DOHH2 (cell line): Measurements from ENCODE around the gene PRR14L.

ENCODE experiments used
- H3F3A ChIP-seq: fragments of 200-600 bp; sonication (generic), shearing (Covaris generic); 2 replicates; pipeline ENCODE4 v1.6.0; 2016; ENCODE audit warnings: antibody characterized with exemption, mild to moderate bottlenecking; ENCODE audit not compliant: control insufficient read depth, insufficient read depth
- H3K27ac ChIP-seq: fragments of 200-600 bp; sonication (generic); 2 replicates; pipeline ENCODE4 v1.5.1; 2014; ENCODE audit warnings: low read depth, mild to moderate bottlenecking, low read length, moderate library complexity
- H3K27me3 ChIP-seq: fragments of 200-600 bp; sonication (generic); 2 replicates; pipeline ENCODE4 v1.6.1; 2014; ENCODE audit warnings: mild to moderate bottlenecking, low read length, mixed read lengths; ENCODE audit not compliant: control insufficient read depth
- H3K36me3 ChIP-seq: fragments of 200-600 bp; sonication (generic); 2 replicates; pipeline ENCODE4 v1.6.1; 2014; ENCODE audit warnings: mild to moderate bottlenecking, low read length, moderate library complexity, mixed read lengths; ENCODE audit not compliant: control insufficient read depth
- H3K4me1 ChIP-seq: fragments of 200-600 bp; sonication (generic); 2 replicates; pipeline ENCODE4 v1.6.1; 2014; ENCODE audit warnings: mild to moderate bottlenecking, low read length, mixed read lengths; ENCODE audit not compliant: control insufficient read depth
- H3K4me2 ChIP-seq: fragments of 200-600 bp; sonication (generic); 2 replicates; pipeline ENCODE4 v1.6.0; 2014; ENCODE audit warnings: mild to moderate bottlenecking, low read length, moderate library complexity
- H3K4me3 ChIP-seq: fragments of 200-600 bp; sonication (generic); 2 replicates; pipeline ENCODE4 v1.5.1; 2014; ENCODE audit warnings: mild to moderate bottlenecking, low read length, mixed read lengths
- H3K79me2 ChIP-seq: fragments of 200-600 bp; sonication (generic); 2 replicates; pipeline ENCODE4 v1.6.1; 2014; ENCODE audit warnings: mild to moderate bottlenecking, low read length, mixed read lengths; ENCODE audit not compliant: control insufficient read depth
- H3K9me2 ChIP-seq: fragments of 200-600 bp; sonication (generic); replicated peaks from 2 replicates; pipeline ENCODE4 v1.6.1; 2014; ENCODE audit warnings: mild to moderate bottlenecking, low read length, mixed read lengths; ENCODE audit not compliant: control insufficient read depth
- H3K9me3 ChIP-seq: fragments of 200-600 bp; sonication (generic); 2 replicates; pipeline ENCODE4 v1.6.1; 2014; ENCODE audit warnings: antibody characterized with exemption, low read length, mixed read lengths; ENCODE audit not compliant: control insufficient read depth, insufficient read depth
- H4K20me1 ChIP-seq: fragments of 200-600 bp; sonication (generic); 2 replicates; pipeline ENCODE4 v1.6.0; 2014; ENCODE audit warnings: low read depth, mild to moderate bottlenecking, antibody characterized with exemption, low read length, moderate library complexity; ENCODE audit not compliant: control insufficient read depth, insufficient read depth
- EZH2phosphoT487 ChIP-seq: fragments of 200-600 bp; sonication (generic); IDR thresholded peaks from 2 replicates; pipeline ENCODE4 v1.6.1; 2017; ENCODE audit warnings: borderline replicate concordance, mild to moderate bottlenecking, antibody characterized with exemption, low read length, moderate library complexity, mixed read lengths
- TF ChIP-seq, protein P1 (sequence below): fragments of 200-600 bp; sonication (generic); IDR thresholded peaks from one replicate; pipeline ENCODE4 v1.5.1; 2014; ENCODE audit warnings: antibody characterized with exemption, mild to moderate bottlenecking, low read depth, low read length; ENCODE audit not compliant: poor library complexity, severe bottlenecking

The PRR14L gene

DNA sequence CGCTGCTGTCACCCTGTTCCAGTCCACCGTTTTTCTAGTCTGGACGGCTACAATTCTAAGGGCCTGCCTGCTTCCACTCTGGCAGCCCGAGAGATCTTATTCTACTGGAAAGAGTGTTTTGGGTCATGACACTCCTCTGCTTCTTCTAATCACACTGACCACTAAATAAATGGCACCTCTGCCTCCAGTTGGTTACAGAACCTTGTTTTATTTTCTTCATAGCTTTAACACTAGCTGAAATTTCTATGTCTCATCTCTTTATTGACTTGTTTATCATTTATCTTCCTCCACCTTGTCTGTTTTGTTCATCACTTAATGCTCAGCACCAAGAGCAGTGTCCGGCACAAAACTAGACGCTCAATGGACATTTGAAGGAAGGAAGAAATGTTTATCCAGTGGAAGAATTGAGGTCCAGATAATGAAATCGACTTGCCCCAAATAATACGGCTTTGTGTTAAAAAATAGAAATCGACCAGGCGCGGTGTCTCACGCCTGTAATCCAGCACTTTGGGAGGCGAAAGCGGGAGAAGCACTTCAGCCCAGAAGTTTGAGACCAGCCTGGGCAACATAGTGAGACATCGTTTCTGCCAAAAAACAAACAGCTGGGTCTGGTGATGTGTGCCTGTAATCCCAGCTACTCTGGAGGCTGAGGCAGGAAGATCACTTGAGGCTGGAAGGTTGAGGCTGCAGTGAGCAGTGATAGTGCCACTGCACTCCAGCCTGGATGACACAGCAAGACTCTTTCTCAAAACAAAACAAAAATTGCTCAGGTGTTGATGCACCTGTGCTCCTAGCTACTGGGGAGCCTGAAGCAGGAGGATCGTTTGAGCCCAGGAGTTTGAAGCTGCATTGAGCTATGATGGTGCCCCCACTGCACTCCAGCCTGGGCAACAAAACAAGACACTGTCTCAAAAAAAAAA is 693 bp upstream of the PRR14L start:
- peak overlapping the region; percentile 80 for H3K4me3 ChIP-seq
- no peaks in the 10 kb centered on the region for H3K9me3 ChIP-seq
- H3F3A ChIP-seq, result peaks cover 16% of the 10 kb centered on the region
- H3K27ac ChIP-seq, result peak overlapping the region; percentile 56
- no peaks in the 10 kb centered on the region for H3K27me3 ChIP-seq
- TF ChIP-seq EZH2phosphoT487, result no peak
- TF ChIP-seq, protein P1, sequence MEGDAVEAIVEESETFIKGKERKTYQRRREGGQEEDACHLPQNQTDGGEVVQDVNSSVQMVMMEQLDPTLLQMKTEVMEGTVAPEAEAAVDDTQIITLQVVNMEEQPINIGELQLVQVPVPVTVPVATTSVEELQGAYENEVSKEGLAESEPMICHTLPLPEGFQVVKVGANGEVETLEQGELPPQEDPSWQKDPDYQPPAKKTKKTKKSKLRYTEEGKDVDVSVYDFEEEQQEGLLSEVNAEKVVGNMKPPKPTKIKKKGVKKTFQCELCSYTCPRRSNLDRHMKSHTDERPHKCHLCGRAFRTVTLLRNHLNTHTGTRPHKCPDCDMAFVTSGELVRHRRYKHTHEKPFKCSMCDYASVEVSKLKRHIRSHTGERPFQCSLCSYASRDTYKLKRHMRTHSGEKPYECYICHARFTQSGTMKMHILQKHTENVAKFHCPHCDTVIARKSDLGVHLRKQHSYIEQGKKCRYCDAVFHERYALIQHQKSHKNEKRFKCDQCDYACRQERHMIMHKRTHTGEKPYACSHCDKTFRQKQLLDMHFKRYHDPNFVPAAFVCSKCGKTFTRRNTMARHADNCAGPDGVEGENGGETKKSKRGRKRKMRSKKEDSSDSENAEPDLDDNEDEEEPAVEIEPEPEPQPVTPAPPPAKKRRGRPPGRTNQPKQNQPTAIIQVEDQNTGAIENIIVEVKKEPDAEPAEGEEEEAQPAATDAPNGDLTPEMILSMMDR, result no peak
- no peaks in the 10 kb centered on the region for H4K20me1 ChIP-seq
- peaks cover 62% of the 10 kb centered on the region for H3K79me2 ChIP-seq
- peaks cover 35% of the 10 kb centered on the region for H3K36me3 ChIP-seq
- peaks cover 56% of the 10 kb centered on the region for H3K4me1 ChIP-seq
- no peaks in the 10 kb centered on the region for H3K9me2 ChIP-seq
- peak overlapping the region; percentile 77 for H3K4me2 ChIP-seq

DNA sequence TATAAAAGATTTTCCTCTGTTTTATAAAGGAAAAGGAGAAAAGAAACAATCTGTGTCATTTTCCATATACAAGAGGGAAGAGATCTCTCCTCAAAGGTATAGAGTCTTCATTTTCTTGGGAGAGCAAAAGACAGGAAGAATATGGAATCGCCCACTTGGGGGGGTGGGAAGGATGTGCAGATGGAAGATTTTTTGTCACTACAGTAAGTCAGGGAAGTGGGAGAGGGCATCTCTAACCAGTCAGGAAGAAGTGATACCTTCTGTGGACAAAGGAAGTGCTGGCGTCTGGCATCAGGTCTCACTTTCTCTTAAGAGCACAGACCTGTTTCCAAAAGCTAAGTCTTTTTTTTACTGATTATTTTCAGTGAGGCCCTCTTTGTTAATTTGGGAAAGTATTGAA is 1.4 kb downstream of the PRR14L start:
- no peak for TF ChIP-seq EZH2phosphoT487
- TF ChIP-seq, protein P1, result no peak
- H3K27me3 ChIP-seq, result no peaks in the 10 kb centered on the region
- peak overlapping the region; percentile 80 for H3K4me3 ChIP-seq
- no peaks in the 10 kb centered on the region for H3K9me3 ChIP-seq
- peaks cover 42% of the 10 kb centered on the region for H3K4me1 ChIP-seq
- H4K20me1 ChIP-seq, result 0 out of 2 replicates have a peak, but pooled peaks cover 2% of the 10 kb centered on the region
- H3K9me2 ChIP-seq, result no peaks in the 10 kb centered on the region
- H3K27ac ChIP-seq, result 0 out of 2 replicates have a peak overlapping the region, but pooled peaks have one; percentile 83
- H3F3A ChIP-seq, result peaks cover 16% of the 10 kb centered on the region
- H3K4me2 ChIP-seq, result peak overlapping the region; percentile 77
- peaks cover 64% of the 10 kb centered on the region for H3K79me2 ChIP-seq
- peaks cover 37% of the 10 kb centered on the region for H3K36me3 ChIP-seq

DNA sequence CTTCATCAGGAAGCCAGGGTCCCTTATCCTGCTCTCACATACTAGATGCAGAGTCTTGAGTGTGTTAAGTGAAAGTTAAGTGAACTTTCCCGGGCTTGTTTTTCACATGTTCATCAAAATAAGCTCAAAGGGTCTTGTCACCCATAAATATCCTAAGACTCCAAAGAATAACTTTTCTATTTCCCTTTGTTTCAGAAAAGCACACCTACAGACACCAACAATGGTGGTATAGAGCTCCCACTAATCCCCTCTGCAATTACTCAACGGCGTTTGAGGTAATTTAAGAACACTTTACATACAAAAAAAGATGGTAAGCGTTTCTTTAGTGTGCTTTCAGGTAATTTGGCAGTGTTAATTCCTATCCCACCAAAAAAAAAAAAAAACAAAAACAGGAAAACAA is 2.5 kb downstream of the PRR14L start:
- Histone ChIP-seq H3K36me3 (peaks cover 44% of the 10 kb centered on the region), H3K79me2 (peaks cover 71% of the 10 kb centered on the region), H3K9me2 (no peaks in the 10 kb centered on the region), H3K4me2 (peak overlapping the region; percentile 77), H3K27ac (no peak overlapping the region), H3K4me3 (no peak overlapping the region; the same call in 1 of the 2 replicates), H3F3A (peaks cover 5% of the 10 kb centered on the region; the same call in 1 of the 2 replicates), H3K27me3 (no peaks in the 10 kb centered on the region), H3K4me1 (peaks cover 31% of the 10 kb centered on the region), H4K20me1 (0 out of 2 replicates have a peak, but pooled peaks cover 2% of the 10 kb centered on the region), H3K9me3 (no peaks in the 10 kb centered on the region)
- TF ChIP-seq, protein P1, result no peak
- TF ChIP-seq EZH2phosphoT487, result no peak
